HG02870 (cell line): ENCODE data around the gene TSPAN3.

Experiments used
- ATAC-seq: cut with Tn5 transposase; IDR thresholded peaks from one replicate; pipeline ENCODE4 v1.9.1; 2021; ENCODE audit warnings: mild to moderate bottlenecking, moderate library complexity; ENCODE audit not compliant: unreplicated experiment

TSPAN3 gene

GRCh38 chr15:77085297-77085696 is 14.4 kb upstream of the TSPAN3 start:
- ATAC-seq, result peak; percentile 55

- ATAC-seq, result no peak
These were observed 13.5 kb upstream of the TSPAN3 start for GRCh38 chr15:77084436-77084835.

GRCh38 chr15:77083381-77084160 is 12.7 kb upstream of the TSPAN3 start:
- ATAC-seq, result peak; percentile 51

- ATAC-seq, result no peak
These were observed 11.1 kb upstream of the TSPAN3 start for GRCh38 chr15:77081971-77082370.

GRCh38 chr15:77076323-77076915 is 5.5 kb upstream of the TSPAN3 start:
- ATAC-seq, result no peak

- no peak for ATAC-seq
These were observed 4.6 kb upstream of the TSPAN3 start for GRCh38 chr15:77075528-77075927.

GRCh38 chr15:77074350-77074749 is 3.4 kb upstream of the TSPAN3 start:
- ATAC-seq, result no peak

GRCh38 chr15:77071305-77072223 is 655 bp upstream of the TSPAN3 start:
- ATAC-seq, result no peak

GRCh38 chr15:77070180-77070494 is 772 bp downstream of the TSPAN3 start:
- ATAC-seq, result no peak

- ATAC-seq, result no peak
These were observed 1.3 kb downstream of the TSPAN3 start for GRCh38 chr15:77069521-77070121.

- no peak for ATAC-seq
These were observed 2.3 kb downstream of the TSPAN3 start for GRCh38 chr15:77068633-77069032.

- no peak for ATAC-seq
These were observed 3.1 kb downstream of the TSPAN3 start for GRCh38 chr15:77067691-77068367.

GRCh38 chr15:77066971-77067690 is 3.8 kb downstream of the TSPAN3 start:
- no peak for ATAC-seq

- no peak for ATAC-seq
These were observed 6.2 kb downstream of the TSPAN3 start for GRCh38 chr15:77064539-77065308.

GRCh38 chr15:77064063-77064462 is 6.8 kb downstream of the TSPAN3 start:
- no peak for ATAC-seq

GRCh38 chr15:77063249-77063648 is 7.7 kb downstream of the TSPAN3 start:
- ATAC-seq, result no peak

- no peak for ATAC-seq
These were observed 10.4 kb downstream of the TSPAN3 start for GRCh38 chr15:77060546-77060945.

GRCh38 chr15:77059786-77060361 is 11.0 kb downstream of the TSPAN3 start:
- no peak for ATAC-seq

GRCh38 chr15:77058468-77058867 is 12.4 kb downstream of the TSPAN3 start:
- no peak for ATAC-seq
